WI38 (cell line): Measurements from ENCODE around the gene TMEM217.
"Not testable (repeated sequence)": the region's sequence is repeated elsewhere in the genome, so short reads cannot be mapped to it uniquely, and the experiment has no call there.

ENCODE experiments used
- H3K4me3 ChIP-seq: 2 replicates; pipeline ENCODE4 v1.5.1; 2011; ENCODE audit warnings: low read depth, mild to moderate bottlenecking, control low read depth, low read length
- CTCF ChIP-seq: IDR thresholded peaks from 2 replicates; pipeline ENCODE4 v1.5.1; 2012; ENCODE audit warnings: low read depth, mild to moderate bottlenecking, control low read depth, low read length

TMEM217 gene

GRCh38 chr6:37257634-37258404, at the start of gene TMEM217, which contains the start of gene TBC1D22B:
TMEM217 (minus strand) TSS chr6:37258144; CDS start chr6:37219030, 39,114 bp downstream.
TBC1D22B (plus strand) TSS chr6:37257772; CDS start chr6:37257918, 146 bp downstream.
- peak within 1 kb of the TSS; percentile 93 for H3K4me3 ChIP-seq
- TF ChIP-seq CTCF: no peak

- H3K4me3 ChIP-seq: not testable (repeated sequence)
These were observed 49.5 kb upstream of the TMEM217 start for GRCh38 chr6:37307484-37307883.

GRCh38 chr6:37306624-37307222, 48.8 kb upstream of the TMEM217 start:
- no peak for TF ChIP-seq CTCF

GRCh38 chr6:37305841-37306425, 48.0 kb upstream of the TMEM217 start:
- TF ChIP-seq CTCF: no peak
- no peak overlapping the region for H3K4me3 ChIP-seq

More at GRCh38 chr6:37306624-37307222, 48.8 kb upstream of the TMEM217 start:
- H3K4me3 ChIP-seq: no peak overlapping the region

GRCh38 chr6:37304766-37305165, 46.8 kb upstream of the TMEM217 start:
- H3K4me3 ChIP-seq: no peak overlapping the region
- TF ChIP-seq CTCF: no peak

- TF ChIP-seq CTCF: peak; percentile 57
- H3K4me3 ChIP-seq: no peak overlapping the region
These were observed 46.1 kb upstream of the TMEM217 start for GRCh38 chr6:37303891-37304503.

- no peak overlapping the region for H3K4me3 ChIP-seq
- TF ChIP-seq CTCF: no peak
These were observed 45.2 kb upstream of the TMEM217 start for GRCh38 chr6:37303091-37303660.
